IMR-90 (cell line): Measurements from ENCODE around the gene PPP2R2D. TPM values are rescaled to one million over a fixed set of nuclear protein-coding genes. Genes with fewer than 3 reads are reported as not detected.

Experiments used
- ATAC-seq: fragments of 200-7000 bp; cut with Tn5 transposase; 2 replicates; pipeline ENCODE4 v1.9.1; 2020; ENCODE audit warnings: low read depth, mild to moderate bottlenecking, moderate library complexity
- BruUV-seq: library from RNA; stranded (reverse); fragments of 400-500 nt; replicated peaks from 2 replicates; lab custom pipeline; 2021; lab: Mats Ljungman, UMichigan
- CTCF ChIA-PET: fragments of 300-600 bp; formaldehyde crosslinking; extraction: SDS; loops from one replicate; lab custom pipeline; 2021; ENCODE audit warnings: antibody characterized with exemption; lab: Yijun Ruan, JAX
- POLR2A ChIA-PET: fragments of 300-600 bp; sonication (Branson Sonifier 250); formaldehyde crosslinking; loops from one replicate; lab custom pipeline; 2022; ENCODE audit warnings: antibody characterized with exemption; ENCODE audit not compliant: unreplicated experiment; lab: Charles Lee
- DNase-seq: peaks from one replicate; pipeline ENCODE4 v3.0.0; 2013
- H2AFZ ChIP-seq: replicated peaks from 2 replicates; pipeline ENCODE3; 2013; ENCODE audit warnings: low read length, mild to moderate bottlenecking; ENCODE audit not compliant: poor library complexity
- H2AK5ac ChIP-seq: 2 replicates; pipeline ENCODE4 v1.6.1; 2013; ENCODE audit warnings: low read depth, low read length, inconsistent platforms
- H2AK9ac ChIP-seq: replicated peaks from 2 replicates; pipeline ENCODE3; 2013; ENCODE audit warnings: mild to moderate bottlenecking, low read depth, low read length, moderate library complexity; ENCODE audit not compliant: poor library complexity
- H2BK120ac ChIP-seq: 2 replicates; pipeline ENCODE4 v1.6.1; 2013; ENCODE audit warnings: low read depth, low read length, inconsistent platforms
- H2BK15ac ChIP-seq: 3 replicates; pipeline ENCODE4 v1.6.1; 2013; ENCODE audit warnings: low read depth, low read length, inconsistent platforms
- H2BK20ac ChIP-seq: 2 replicates; pipeline ENCODE4 v1.6.1; 2013; ENCODE audit warnings: low read depth, mild to moderate bottlenecking, inconsistent platforms, low read length, moderate library complexity
- H2BK5ac ChIP-seq: 2 replicates; pipeline ENCODE4 v1.6.1; 2013; ENCODE audit warnings: mild to moderate bottlenecking, low read depth, low read length, inconsistent platforms; ENCODE audit not compliant: poor library complexity, severe bottlenecking
- H3K14ac ChIP-seq: replicated peaks from 2 replicates; pipeline ENCODE4 v1.6.1; 2013; ENCODE audit warnings: low read depth, low read length, inconsistent platforms
- H3K18ac ChIP-seq: 2 replicates; pipeline ENCODE4 v1.6.1; 2013; ENCODE audit warnings: low read depth, low read length, control low read depth
- H3K23ac ChIP-seq: 2 replicates; pipeline ENCODE4 v1.6.1; 2013; ENCODE audit warnings: low read depth, low read length, inconsistent platforms
- H3K27ac ChIP-seq: 2 replicates; pipeline ENCODE4 v1.5.1; 2013; ENCODE audit warnings: mild to moderate bottlenecking, control low read depth, low read length; ENCODE audit not compliant: insufficient read depth
- H3K27me3 ChIP-seq: 2 replicates; pipeline ENCODE4 v1.6.1; 2013; ENCODE audit warnings: low read length; ENCODE audit not compliant: control insufficient read depth, insufficient read depth
- H3K36me3 ChIP-seq: 2 replicates; pipeline ENCODE4 v1.6.1; 2013; ENCODE audit warnings: low read length, mixed read lengths; ENCODE audit not compliant: control insufficient read depth, insufficient read depth
- H3K4ac ChIP-seq: 2 replicates; pipeline ENCODE4 v1.6.1; 2013; ENCODE audit warnings: low read depth, low read length, inconsistent platforms
- H3K4me1 ChIP-seq: 2 replicates; pipeline ENCODE4 v1.6.1; 2013; ENCODE audit warnings: low read length, mixed read lengths; ENCODE audit not compliant: control insufficient read depth, insufficient read depth
- H3K4me2 ChIP-seq: 2 replicates; pipeline ENCODE4 v1.6.1; 2013; ENCODE audit warnings: low read depth, mild to moderate bottlenecking, control low read depth, low read length, moderate library complexity
- H3K4me3 ChIP-seq: 2 replicates; pipeline ENCODE4 v1.5.1; 2013; ENCODE audit warnings: low read depth, mild to moderate bottlenecking, control low read depth, low read length, moderate library complexity; ENCODE audit not compliant: insufficient read depth
- H3K56ac ChIP-seq: 2 replicates; pipeline ENCODE4 v1.6.1; 2013; ENCODE audit warnings: low read length, inconsistent platforms; ENCODE audit not compliant: insufficient read depth; ENCODE audit errors: extremely low read depth
- H3K79me1 ChIP-seq, 2 experiments: 2 replicates each; pipeline ENCODE4 v1.6.1; 2013; ENCODE audit warnings: low read length in 2 of 2, inconsistent platforms in 1 of 2, low read depth in 1 of 2
- H3K9ac ChIP-seq: 2 replicates; pipeline ENCODE4 v1.6.1; 2013; ENCODE audit warnings: low read depth, low read length, control low read depth
- H3K9me1 ChIP-seq: 2 replicates; pipeline ENCODE4 v1.6.1; 2013; ENCODE audit warnings: low read length, inconsistent platforms; ENCODE audit not compliant: insufficient read depth
- H3K9me3 ChIP-seq: 2 replicates; pipeline ENCODE4 v1.6.1; 2013; ENCODE audit warnings: low read length; ENCODE audit not compliant: control insufficient read depth, insufficient read depth
- H4K20me1 ChIP-seq: 2 replicates; pipeline ENCODE4 v1.6.1; 2013; ENCODE audit warnings: low read length, inconsistent platforms; ENCODE audit not compliant: insufficient read depth
- H4K5ac ChIP-seq: 2 replicates; pipeline ENCODE4 v1.6.1; 2013; ENCODE audit warnings: mild to moderate bottlenecking, low read depth, low read length, control low read depth
- H4K8ac ChIP-seq, 2 experiments: 2 replicates each; pipeline ENCODE4 v1.6.1; 2013; ENCODE audit warnings: low read depth in 2 of 2, low read length in 2 of 2, control low read depth in 1 of 2, inconsistent platforms in 1 of 2
- H4K91ac ChIP-seq: 2 replicates; pipeline ENCODE4 v1.6.1; 2013; ENCODE audit warnings: low read depth, low read length, inconsistent platforms; ENCODE audit not compliant: insufficient read depth
- BHLHE40 ChIP-seq: fragments of 150-350 bp; IDR thresholded peaks from 2 replicates; pipeline ENCODE4 v1.6.1; 2016; ENCODE audit warnings: mild to moderate bottlenecking, low read depth, low read length
- CEBPB ChIP-seq: IDR thresholded peaks from 2 replicates; pipeline ENCODE4 v1.6.1; 2012; ENCODE audit warnings: low read depth, low read length, improper control_type of control experiment
- CHD1 ChIP-seq: IDR thresholded peaks from 2 replicates; pipeline ENCODE4 v1.6.1; 2012; ENCODE audit warnings: low read depth, low read length, improper control_type of control experiment
- MAFK ChIP-seq: IDR thresholded peaks from 2 replicates; pipeline ENCODE4 v1.6.1; 2012; ENCODE audit warnings: low read depth, low read length, improper control_type of control experiment
- MAZ ChIP-seq: IDR thresholded peaks from 2 replicates; pipeline ENCODE4 v1.6.1; 2012; ENCODE audit warnings: low read depth, mild to moderate bottlenecking, low read length, improper control_type of control experiment, moderate library complexity, borderline replicate concordance
- MXI1 ChIP-seq: IDR thresholded peaks from 2 replicates; pipeline ENCODE4 v1.6.1; 2012; ENCODE audit warnings: low read depth, mild to moderate bottlenecking, low read length, moderate library complexity, borderline replicate concordance
- POLR2A ChIP-seq: IDR thresholded peaks from 2 replicates; pipeline ENCODE4 v1.6.1; 2012; ENCODE audit warnings: mild to moderate bottlenecking, low read depth, low read length
- RAD21 ChIP-seq: IDR thresholded peaks from 2 replicates; pipeline ENCODE4 v1.6.1; 2012; ENCODE audit warnings: low read length, improper control_type of control experiment
- RCOR1 ChIP-seq: IDR thresholded peaks from 2 replicates; pipeline ENCODE4 v1.6.1; 2012; ENCODE audit warnings: mild to moderate bottlenecking, low read length, improper control_type of control experiment; ENCODE audit not compliant: insufficient replicate concordance
- RFX5 ChIP-seq: IDR thresholded peaks from 2 replicates; pipeline ENCODE4 v1.8.0; 2012; ENCODE audit warnings: low read depth, mild to moderate bottlenecking, low read length, moderate library complexity
- WGBS, 2 experiments: methylation state at CpG; one replicate each; pipeline versions ENCODE4 v1.1.5 to v1.1.7; 2013; ENCODE audit warnings: missing lambda C conversion rate in 2 of 2; ENCODE audit not compliant: insufficient read length in 1 of 2; ENCODE audit errors: extremely low coverage in 2 of 2; 5-methylcytosine and 5-hydroxymethylcytosine counted together
- dilution Hi-C: fragments of 300-500 bp; cut with HindIII; formaldehyde crosslinking; loops from one replicate; pipeline ENCODE4 v1.14.3; 2018; ENCODE audit warnings: low sequenced_read_pairs; ENCODE audit not compliant: unreplicated experiment
- in situ Hi-C: fragments of 300-500 bp; cut with MboI; formaldehyde crosslinking; loops from 3 replicates; pipeline ENCODE4 v1.14.3; 2019; ENCODE audit warnings: low sequenced_read_pairs, inconsistent platforms, mixed read lengths
- intact Hi-C: fragments of 100-400 bp; cut with micrococcal nuclease; formaldehyde crosslinking; loops from 2 replicates; pipeline ENCODE4 v1.10.0; 2022
- polyA plus RNA-seq, 3 experiments: library from polyadenylated mRNA; depleted of rRNA; stranded (reverse); fragments of >200 nt; gene quantifications; 2 replicates each; pipeline ENCODE4 v1.2.3, GENCODE V29; 2012; ENCODE audit warnings: low replicate concordance in 1 of 3
- total RNA-seq: library from RNA; depleted of rRNA; stranded (reverse); fragments of >200 nt; gene quantifications from 2 replicates; pipeline ENCODE4 v1.2.3, GENCODE V29; 2012
- TF ChIP-seq, protein P1 (sequence below): fragments of 150-350 bp; IDR thresholded peaks from 2 replicates; pipeline ENCODE4 v1.6.1; 2017; ENCODE audit warnings: mild to moderate bottlenecking, antibody characterized with exemption, low read length, low read depth
- TF ChIP-seq, protein P2 (sequence below): conservative IDR thresholded peaks from 2 replicates; pipeline ENCODE4 v1.5.1; 2012; ENCODE audit warnings: mild to moderate bottlenecking, low read depth, low read length, improper control_type of control experiment

Gene PPP2R2D
- total and polyA plus RNA-seq, 2 of the 4 experiments (the other 2 are of a cell fraction), result 22.8 to 23.8 TPM

DNA sequence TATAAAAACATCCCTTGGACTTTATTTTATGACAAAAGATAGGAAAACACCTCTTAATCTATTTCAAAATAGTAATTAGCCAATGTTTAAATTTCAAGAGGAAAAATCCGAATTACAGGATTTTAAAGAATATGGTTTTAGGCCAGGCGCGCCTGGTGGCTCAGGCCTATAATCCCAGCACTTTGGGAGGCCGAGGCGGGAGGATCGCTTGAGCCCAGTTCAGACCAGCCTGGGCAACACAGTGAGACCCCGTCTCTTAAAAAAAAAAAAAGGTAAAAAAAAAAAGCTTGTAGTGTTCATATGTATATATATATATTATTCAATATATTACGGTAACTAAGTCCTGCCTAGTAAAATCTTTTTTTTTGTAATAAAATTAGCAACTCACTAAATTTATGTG, 79.5 kb downstream of the PPP2R2D start:
- H3K56ac ChIP-seq, result no peak overlapping the region
- no TSS peak for BruUV-seq
- no peak overlapping the region for H2AFZ ChIP-seq
- peak overlapping the region; percentile 60; the same call in 1 of the 2 replicates for H4K5ac ChIP-seq
- H2AK9ac ChIP-seq, result no peak overlapping the region
- 0 out of 2 replicates have a peak overlapping the region, but pooled peaks have one; percentile 51 for H3K14ac ChIP-seq
- ChIA-PET CTCF (interaction anchor here (0.6 to 2.3 kb wide), 4 partner anchors 17 to 654 kb away, joined by 3 to 11 read pairs (median 3); no protein-coding TSS in a partner anchor), POLR2A (no interaction called here)
- peaks cover 20% of the 10 kb centered on the region for H3K9me1 ChIP-seq
- H2BK15ac ChIP-seq, result no peak overlapping the region
- no peaks in the 10 kb centered on the region for H3K27me3 ChIP-seq
- H3K9me3 ChIP-seq, result no peaks in the 10 kb centered on the region
- dilution Hi-C loops (no loop called here), in situ Hi-C loops (no loop called here), intact Hi-C loops (loop anchor here (5.0 kb wide), 2 partner anchors 78 to 87 kb away; partner anchors contain the start of genes JAKMIP3 and PPP2R2D)
- H2BK5ac ChIP-seq, result peak overlapping the region; percentile 61
- H3K4me3 ChIP-seq, result peak overlapping the region; percentile 99
- TF ChIP-seq BHLHE40 (no peak), MAFK (no peak), MAZ (no peak), CEBPB (no peak), RCOR1 (no peak), RFX5 (no peak), RAD21 (no peak), POLR2A (no peak), CHD1 (no peak), MXI1 (no peak)
- TF ChIP-seq, protein P1, sequence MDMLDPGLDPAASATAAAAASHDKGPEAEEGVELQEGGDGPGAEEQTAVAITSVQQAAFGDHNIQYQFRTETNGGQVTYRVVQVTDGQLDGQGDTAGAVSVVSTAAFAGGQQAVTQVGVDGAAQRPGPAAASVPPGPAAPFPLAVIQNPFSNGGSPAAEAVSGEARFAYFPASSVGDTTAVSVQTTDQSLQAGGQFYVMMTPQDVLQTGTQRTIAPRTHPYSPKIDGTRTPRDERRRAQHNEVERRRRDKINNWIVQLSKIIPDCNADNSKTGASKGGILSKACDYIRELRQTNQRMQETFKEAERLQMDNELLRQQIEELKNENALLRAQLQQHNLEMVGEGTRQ, result no peak
- TF ChIP-seq, protein P2, sequence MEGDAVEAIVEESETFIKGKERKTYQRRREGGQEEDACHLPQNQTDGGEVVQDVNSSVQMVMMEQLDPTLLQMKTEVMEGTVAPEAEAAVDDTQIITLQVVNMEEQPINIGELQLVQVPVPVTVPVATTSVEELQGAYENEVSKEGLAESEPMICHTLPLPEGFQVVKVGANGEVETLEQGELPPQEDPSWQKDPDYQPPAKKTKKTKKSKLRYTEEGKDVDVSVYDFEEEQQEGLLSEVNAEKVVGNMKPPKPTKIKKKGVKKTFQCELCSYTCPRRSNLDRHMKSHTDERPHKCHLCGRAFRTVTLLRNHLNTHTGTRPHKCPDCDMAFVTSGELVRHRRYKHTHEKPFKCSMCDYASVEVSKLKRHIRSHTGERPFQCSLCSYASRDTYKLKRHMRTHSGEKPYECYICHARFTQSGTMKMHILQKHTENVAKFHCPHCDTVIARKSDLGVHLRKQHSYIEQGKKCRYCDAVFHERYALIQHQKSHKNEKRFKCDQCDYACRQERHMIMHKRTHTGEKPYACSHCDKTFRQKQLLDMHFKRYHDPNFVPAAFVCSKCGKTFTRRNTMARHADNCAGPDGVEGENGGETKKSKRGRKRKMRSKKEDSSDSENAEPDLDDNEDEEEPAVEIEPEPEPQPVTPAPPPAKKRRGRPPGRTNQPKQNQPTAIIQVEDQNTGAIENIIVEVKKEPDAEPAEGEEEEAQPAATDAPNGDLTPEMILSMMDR, result no peak
- no peak overlapping the region for H2BK20ac ChIP-seq
- H3K79me1 ChIP-seq, result peaks cover 0 to 62% of the 10 kb centered on the region in 2 experiments; a peak in 2 of 4 replicates
- peaks cover 20% of the 10 kb centered on the region for H3K4me1 ChIP-seq
- no peak overlapping the region for H4K8ac ChIP-seq
- H3K27ac ChIP-seq, result peak overlapping the region; percentile 76
- DNase-seq, result no peak
- peak overlapping the region; percentile 29 for H3K23ac ChIP-seq
- peak overlapping the region; percentile 91 for H3K9ac ChIP-seq
- ATAC-seq, result no peak
- peaks cover 28% of the 10 kb centered on the region for H3K36me3 ChIP-seq
- peak overlapping the region; percentile 87 for H3K4me2 ChIP-seq
- no peak overlapping the region for H2BK120ac ChIP-seq
- no peak overlapping the region for H3K18ac ChIP-seq
- no peak overlapping the region for H2AK5ac ChIP-seq
- H4K20me1 ChIP-seq, result peaks cover 56% of the 10 kb centered on the region
- H4K91ac ChIP-seq, result no peak overlapping the region
- peak overlapping the region; percentile 76; the same call in 1 of the 2 replicates for H3K4ac ChIP-seq
- WGBS, 2 experiments, result no CpG with 5 or more reads among the region's 8 CpGs
